Measurements from ENCODE around the gene EZH2. TPM values are rescaled to one million over a fixed set of nuclear protein-coding genes. Genes with fewer than 3 reads are reported as not detected.

The EZH2 gene
- total RNA-seq, 4 donors from 2014 or later, result 1.1 to 4.9 (median 2.2) TPM

DNA sequence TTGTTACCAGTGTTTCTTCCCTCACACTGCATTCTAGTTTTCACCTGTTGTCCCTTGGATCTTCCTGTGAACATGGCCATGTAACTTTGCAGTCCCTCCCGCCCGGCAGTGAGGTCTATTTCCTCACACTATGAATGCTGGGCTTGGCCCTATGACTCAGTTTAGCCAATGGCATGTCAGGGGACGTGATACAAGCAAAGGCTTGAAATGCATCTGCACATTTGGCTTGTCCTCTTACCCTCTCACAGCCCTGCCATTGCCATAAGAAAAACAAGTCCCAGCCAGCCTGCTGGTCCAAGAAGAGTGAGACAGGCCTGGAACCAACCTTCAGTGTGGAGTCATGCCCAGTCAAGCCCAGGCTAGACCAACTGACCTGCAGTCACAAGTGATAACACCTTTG lies 17.1 kb upstream of the EZH2 start:
- TF ChIP-seq, protein P1, sequence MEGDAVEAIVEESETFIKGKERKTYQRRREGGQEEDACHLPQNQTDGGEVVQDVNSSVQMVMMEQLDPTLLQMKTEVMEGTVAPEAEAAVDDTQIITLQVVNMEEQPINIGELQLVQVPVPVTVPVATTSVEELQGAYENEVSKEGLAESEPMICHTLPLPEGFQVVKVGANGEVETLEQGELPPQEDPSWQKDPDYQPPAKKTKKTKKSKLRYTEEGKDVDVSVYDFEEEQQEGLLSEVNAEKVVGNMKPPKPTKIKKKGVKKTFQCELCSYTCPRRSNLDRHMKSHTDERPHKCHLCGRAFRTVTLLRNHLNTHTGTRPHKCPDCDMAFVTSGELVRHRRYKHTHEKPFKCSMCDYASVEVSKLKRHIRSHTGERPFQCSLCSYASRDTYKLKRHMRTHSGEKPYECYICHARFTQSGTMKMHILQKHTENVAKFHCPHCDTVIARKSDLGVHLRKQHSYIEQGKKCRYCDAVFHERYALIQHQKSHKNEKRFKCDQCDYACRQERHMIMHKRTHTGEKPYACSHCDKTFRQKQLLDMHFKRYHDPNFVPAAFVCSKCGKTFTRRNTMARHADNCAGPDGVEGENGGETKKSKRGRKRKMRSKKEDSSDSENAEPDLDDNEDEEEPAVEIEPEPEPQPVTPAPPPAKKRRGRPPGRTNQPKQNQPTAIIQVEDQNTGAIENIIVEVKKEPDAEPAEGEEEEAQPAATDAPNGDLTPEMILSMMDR (IDR thresholded peaks at IDR 0.05; ENCODE audit: low read depth), result no peak

DNA sequence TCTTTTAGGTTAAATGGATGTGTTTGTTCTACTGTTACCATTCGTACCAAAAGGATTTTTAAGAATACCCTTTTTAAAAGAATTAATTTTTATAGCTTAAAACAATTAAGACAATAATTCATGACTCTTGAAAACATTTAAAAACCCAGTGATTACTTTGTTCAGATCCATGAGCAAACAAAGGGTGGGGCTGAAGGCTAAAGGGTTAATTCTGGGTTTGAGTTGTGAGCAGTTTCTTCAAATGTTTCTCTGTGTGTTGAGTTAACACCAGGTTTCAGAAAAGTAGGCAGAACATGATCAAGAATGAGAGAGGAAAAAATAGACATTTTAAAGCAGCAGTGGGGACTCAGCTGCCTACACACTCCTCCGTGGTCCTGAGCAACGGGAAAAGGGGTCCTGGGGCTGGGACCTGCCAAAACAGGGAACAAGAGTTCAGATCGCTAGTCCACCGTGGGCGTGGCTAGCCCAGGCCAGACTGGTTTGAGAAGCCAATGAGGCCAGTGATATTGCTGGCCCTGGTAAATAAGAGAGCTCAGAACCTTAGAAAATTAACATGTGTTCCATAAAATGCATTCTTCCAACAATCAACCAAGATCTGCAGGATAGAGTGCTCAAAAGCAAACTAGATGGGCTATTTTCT lies 14.9 kb upstream of the EZH2 start:
- TF ChIP-seq, protein P1 (IDR thresholded peaks at IDR 0.05; ENCODE audit: low read depth), result no peak

- TF ChIP-seq, protein P1 (IDR thresholded peaks at IDR 0.05; ENCODE audit: low read depth), result no peak
These were observed 10.5 kb upstream of the EZH2 start for GRCh38 chr7:148894591-148894990.

- TF ChIP-seq, protein P1 (IDR thresholded peaks at IDR 0.05; ENCODE audit: low read depth), result no peak
These were observed 9.0 kb upstream of the EZH2 start for GRCh38 chr7:148893071-148893470.

DNA sequence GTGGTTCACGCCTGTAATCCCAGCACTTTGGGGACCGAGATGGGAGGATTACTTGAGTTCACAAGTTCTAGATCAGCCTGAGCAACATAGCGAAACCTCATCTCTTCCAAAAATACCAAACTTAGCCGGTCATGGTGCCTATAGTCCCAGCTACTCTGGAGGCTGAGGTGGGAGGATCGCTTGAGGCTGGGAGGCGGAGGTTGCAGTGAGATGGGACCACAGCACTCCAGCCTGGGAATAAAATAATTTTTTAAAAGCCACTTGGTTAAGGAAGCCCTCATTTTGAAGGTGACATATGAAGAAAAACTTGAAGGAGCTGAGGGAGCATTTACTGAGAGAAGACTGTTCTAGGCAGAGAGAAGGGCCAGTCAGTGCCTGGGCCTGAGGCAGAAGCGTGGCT lies 4.2 kb upstream of the EZH2 start:
- TF ChIP-seq, protein P1 (IDR thresholded peaks at IDR 0.05; ENCODE audit: low read depth), result no peak

DNA sequence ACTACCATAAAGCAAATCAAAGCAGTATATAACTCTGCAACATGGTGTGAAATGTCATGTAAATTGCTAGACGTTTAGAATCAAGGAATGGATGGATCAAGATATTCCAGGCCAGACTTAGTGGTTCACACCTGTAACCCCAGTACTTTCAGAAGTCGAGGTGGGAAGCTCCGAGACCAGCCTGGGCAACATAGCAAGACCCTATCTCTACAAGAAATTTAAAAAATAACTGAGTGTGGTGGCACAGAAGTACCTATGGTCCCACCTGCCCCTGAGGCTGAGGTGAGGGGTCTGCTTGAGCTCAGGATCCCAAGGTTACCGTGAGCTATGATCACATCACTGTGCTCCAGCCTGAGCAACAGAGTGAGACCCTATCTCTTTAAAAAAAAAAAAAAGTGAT lies 2.8 kb upstream of the EZH2 start:
- TF ChIP-seq, protein P1 (IDR thresholded peaks at IDR 0.05; ENCODE audit: low read depth), result no peak

GRCh38 chr7:148884299-148885022 lies 370 bp upstream of the EZH2 start:
- TF ChIP-seq, protein P1 (IDR thresholded peaks at IDR 0.05; ENCODE audit: low read depth), result no peak

Measured in subcutaneous adipose tissue (tissue), 4 donors.